ENCODE measurements around the gene HEXB.

The HEXB gene

DNA sequence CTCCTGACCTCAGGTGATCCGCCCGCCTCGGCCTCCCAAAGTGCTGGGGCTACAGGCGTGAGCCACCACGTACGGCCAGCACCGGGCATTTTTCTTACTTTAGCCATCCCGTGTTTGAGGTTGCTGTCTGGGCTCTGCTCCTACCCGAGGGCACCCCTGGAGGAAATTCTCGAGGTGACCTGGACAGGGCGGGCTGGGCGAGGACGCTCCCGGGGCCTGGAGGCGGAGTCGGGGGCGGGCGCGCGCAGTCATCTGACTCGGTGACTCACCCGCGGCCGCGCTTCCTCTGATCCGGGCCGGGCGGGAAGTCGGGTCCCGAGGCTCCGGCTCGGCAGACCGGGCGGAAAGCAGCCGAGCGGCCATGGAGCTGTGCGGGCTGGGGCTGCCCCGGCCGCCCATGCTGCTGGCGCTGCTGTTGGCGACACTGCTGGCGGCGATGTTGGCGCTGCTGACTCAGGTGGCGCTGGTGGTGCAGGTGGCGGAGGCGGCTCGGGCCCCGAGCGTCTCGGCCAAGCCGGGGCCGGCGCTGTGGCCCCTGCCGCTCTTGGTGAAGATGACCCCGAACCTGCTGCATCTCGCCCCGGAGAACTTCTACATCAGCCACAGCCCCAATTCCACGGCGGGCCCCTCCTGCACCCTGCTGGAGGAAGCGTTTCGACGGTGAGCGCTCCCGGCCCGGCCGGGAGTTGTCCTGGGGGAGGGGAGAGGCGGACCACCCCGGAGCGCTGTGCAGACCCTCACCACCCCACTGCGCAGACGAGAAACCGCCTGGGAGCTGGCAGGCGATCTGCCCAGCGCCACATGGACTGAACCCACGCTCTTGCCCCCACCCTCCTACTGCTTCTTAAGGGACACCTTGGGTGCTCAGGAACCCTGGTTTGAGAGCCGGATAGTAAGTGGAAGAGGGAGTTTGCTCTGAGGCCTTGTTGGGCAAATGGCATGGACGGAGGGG lies at the start of gene HEXB:
Gene HEXB (plus strand): TSS at position 334 of the 952 bp plus-strand sequence. CDS start 28 bp downstream, at position 362.
- peak; percentile 25 for DNase-seq

DNA sequence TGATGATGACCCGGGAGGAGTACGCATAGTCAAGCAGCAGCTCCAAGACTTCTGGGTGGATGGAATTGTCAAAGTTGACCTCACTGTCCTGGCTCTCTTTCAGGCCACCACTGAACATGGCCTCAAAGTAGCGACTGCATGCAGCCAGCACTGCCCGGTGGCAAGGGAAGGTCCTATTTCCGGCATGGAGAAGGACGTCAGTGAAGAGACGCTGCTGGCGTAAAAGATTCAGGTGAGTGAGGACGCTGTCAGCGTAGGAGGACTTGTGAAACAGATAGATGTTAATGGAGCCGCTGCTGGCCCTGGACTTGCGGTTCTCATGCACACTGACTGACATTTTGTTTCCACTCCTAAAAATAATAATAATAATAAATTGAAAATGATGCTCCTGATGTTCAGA lies 48.9 kb upstream of the HEXB start:
- no peak for DNase-seq

DNA sequence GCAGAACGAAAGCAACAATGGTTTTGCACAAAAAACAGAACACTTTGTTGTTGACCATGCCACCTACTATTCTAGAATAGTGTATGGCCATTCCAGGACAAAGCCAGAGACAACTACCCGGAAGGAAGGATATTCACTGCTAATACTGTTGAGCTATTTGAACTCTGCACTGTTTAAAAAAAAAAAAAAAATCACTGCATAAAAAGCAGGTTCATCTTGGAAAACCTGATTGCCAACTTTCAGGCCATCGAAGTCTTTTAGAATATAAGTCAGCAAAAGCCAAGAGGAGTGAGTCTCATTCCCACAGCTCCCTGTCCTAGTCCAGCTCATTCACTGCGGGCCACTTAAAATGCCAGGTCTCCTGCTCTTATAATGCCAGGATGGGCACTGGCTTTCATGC lies 48.5 kb upstream of the HEXB start:
- DNase-seq = no peak

DNA sequence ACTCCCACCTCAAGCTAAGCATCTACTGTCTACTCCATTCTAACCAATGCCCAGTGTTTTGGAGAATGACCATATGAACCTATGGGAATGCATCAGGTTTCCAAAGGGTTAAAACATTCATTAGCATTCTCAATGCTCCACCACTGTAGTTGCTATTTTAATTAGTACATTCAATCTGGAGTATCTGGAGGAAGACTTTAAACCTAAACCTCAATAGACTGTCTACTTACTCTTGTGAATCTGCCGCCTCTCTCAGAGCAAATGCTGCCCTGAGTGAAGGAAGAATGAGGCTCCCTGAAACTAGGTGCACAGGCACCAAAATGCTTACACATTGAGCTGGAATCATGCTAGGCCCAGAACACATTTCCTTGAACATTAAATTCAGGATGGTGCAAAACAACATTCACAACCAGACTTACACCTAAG lies 46.5 kb upstream of the HEXB start:
- no peak for DNase-seq

DNA sequence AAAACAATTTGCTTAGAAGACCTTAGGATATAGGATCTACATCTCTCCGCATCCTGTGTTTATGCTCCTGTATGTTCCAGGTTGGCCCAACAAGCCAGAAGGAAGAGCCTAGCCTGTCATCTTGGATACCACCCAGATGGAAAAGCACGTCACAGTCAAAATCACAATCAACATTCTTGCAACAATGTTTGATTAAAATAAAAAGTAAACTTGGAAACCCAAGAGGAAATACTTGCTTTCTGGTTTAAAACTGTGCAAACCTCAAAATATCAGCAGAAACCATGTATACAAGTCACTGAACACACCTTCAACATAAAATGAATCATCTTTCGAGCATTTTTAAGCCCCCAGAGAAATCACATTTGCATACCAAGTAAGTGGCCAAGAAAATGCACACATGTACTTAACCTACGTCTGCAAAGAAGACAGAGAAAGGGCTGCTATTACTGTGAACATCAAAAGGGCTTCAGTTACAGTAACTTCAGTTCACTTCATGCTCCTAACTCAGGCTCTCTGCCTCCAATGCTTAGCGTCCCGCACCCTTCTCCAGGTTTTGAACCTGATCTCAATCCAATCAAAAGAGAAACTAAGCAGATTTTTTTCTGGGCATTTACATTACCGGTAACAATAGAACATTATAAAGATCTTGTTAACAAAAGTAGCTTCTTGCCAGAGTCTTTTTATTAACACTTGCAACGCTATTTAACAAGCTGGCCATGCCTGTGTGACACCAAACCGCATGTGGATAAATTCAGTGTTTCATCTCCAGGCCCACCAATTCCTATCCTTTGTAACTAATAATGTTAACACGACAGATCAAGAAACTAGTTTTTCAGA lies 45.8 kb upstream of the HEXB start:
- no peak for DNase-seq

DNA sequence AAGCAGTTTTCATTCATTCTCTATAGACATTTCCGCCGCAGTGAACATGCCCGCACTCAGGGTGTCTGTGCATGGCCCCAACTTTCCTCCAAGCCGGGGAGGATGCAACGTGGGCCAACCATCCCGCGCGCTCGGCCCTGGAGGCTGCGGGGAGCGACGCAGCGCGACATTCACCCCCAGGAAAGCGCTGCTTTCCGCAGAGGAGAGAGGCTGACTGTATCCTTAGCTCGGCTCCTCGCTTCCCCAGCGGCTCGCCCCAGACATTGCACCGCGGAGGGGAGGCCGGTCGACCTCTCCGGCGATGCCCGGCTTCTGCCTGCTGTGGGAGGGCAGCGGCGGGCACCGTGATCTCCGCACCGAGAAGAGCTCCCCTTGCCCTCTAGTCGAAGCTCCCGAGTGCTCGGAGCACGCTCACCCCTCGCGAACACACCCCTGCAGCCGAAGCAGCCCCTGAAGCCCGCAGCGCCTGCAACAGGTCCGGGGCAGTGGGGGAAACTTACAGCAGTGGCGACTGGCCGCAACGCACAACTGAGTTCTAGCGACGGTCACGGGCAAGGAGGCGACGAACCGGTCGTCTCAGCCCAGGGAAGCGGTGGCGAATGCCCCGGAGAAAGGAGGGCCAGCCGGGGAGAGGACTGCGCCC lies 45.1 kb upstream of the HEXB start:
- DNase-seq = no peak

DNA sequence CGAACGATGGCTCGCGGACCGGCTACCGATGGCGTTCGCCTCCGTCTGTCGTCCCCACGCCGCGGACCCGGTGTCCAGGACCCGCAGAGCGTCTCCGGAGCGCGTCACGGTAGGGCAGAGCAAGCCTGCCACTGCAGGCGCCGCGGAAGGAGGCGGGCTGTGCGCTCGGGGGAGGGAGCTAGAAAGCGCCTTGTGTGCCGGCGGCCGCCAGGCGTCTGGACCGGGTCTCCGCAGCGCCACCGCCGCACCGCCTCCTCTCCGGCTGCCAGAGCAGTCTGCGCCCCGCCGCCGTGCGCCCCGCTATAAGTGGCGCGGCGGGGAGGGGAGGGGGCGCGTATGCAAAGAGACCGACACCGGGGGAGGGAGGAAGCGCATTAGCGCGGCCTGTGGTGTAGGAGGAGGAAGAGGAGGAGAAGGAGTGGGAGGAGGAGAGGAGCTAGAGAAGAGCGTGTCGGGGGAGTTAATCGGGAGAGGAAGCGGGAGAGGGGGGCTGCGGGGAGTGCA lies 44.5 kb upstream of the HEXB start, which contains the start of gene ENC1:
Gene ENC1 (minus strand): TSS at position 279 of the 504 bp plus-strand sequence. CDS start 4,243 bp downstream, outside the sequence.
- DNase-seq = peak; percentile 62

DNA sequence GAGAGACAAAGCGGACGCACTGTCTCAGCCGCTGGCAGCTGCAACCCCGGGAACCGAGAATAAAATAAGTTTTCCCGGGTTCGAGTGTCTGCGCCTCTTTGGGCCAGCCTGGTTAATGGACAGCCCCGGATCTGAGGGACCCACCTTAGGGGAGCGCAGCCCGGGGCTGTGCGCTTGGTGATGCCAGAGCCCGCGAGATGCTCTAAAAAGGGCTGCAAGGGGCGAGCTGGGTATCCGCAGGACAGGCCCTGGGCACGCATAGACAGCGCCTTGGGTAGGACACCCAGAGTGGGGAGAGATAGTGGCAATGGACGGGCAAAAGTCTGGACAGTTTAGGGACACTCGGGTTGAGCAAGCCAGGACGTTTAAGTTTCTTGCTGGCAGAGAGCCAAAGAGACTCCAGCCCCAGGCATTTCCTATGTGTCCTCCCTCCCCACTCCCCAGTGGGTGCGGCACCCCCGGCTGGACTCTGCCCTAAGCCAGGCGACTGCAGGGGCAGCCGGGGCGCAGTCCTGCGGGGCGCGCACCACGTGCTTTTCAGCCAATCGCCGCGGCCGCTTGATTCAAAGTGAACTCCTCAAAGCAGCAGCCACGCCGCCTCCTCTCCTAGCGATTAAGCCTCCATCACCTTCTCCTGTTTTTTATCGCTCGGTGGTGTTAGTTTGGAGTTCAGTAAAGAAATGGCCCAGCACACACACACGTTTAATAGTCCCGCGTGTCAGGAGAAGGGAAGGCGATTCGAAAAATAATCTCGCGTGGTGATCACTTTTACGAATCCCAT lies 43.9 kb upstream of the HEXB start:
- no peak for DNase-seq

DNA sequence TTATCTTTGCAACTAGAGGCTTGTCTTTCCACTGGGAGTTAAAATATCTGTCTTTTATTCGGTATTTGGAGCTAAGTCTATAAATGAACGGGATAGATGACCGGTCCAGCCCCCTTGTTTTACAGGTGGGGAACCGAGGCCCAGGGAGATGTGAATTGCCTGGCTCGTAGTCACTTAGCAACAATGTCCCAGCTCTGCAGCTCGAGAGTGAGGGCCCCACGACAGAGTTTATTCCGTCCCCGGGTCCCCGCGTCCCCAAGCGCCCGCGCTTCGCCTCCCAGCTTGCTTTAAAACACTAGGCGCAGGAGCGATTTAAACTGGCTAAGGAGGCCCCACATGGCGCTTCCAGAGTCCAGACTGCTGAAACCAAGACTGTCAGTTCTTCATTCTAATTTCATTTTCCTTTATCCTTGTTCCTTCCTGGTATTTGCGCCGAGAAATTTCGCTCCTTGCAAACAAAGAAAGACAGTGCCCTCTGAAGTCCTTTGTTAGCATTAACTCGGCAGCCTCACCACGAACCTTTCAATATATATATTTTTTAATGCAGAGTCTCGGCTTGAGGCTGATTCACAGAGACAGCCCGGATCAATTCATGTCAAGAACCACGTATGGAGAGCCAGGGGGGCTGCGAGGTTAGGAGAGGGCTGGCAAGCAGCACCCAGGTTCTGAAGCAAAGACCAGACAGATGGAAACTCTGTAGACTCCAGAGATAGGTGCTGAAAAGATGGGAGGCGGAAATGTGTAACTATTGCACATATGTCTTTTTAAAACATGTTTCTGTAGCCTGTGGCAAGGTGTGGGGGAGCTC lies 43.1 kb upstream of the HEXB start:
- no peak for DNase-seq

DNA sequence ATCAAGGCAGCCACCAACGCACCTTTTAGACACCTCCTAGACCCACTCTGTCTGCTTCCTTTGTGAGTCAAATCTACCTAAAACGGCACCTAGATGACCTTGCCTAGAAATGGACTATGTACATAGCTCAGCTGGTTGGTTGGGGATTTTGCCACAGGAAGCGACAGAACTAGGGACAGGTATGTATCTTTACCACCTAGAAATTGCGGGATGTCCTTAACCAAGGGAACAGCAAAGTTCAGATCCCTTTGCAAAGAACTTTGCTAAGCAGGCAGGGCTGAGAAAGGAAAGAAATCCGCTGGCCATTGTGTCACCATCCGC lies 42.5 kb upstream of the HEXB start:
- no peak for DNase-seq

DNA sequence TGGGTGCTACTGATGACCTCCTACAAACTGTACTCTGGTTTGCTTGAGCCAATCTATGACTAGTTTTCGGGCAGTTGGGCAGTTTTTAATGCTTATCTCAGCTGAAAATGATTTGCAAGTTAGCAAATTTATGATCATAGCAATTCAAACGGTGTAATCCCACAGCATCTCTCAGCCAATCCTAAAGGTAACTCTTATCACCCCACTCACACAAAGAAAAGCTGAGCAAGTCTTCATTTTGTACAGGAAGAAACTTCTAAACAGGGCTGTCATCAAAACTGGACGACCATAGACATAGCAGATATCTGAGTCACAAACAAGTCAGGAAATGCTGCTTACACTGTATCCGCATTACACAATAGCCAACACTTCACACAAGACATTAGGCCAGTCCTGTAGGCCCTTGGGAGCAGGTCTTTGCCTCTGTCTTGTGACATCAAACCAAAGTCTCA lies 41.9 kb upstream of the HEXB start:
- no peak for DNase-seq

DNA sequence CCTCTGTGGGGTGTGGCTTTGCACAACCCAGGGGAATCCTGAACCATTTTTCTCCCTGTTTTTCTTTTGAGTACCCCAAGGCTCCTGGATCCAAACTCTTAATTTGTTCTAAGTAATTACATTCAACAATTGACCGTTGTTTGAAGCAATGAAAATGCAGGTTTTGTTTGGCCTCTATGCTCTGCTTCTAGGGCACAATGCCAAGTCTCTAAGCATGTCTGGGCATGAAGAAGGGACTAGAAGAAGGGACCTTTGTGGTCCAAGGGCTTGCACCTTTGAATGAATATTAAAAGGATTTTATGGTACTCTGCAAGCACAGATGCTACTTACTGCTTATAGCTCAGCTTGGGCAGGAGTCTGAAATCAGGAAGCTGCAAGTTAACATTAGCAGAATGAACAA lies 37.9 kb upstream of the HEXB start:
- DNase-seq = no peak

DNA sequence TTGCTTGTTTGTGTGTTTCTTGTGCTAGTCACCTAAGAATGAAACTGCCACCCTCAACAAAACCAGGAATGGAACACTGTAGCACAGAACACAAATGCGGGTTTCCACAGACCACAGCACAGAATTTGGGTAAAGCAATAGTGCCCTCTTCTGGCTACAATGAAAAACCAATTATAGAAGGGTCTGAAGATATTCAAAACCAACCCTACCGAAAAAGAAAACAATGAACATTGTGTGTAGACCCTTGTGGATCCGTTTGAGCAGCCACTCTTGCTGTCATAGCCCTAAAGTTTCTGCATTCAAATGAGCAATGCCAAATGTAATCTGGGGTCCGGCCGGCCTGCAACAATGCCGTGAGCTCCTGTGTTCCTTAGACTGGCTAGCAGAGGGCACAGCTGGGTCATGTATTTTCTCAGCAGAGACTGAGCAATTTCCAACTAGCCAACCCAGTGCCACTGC lies 36.2 kb upstream of the HEXB start:
- DNase-seq = no peak

DNA sequence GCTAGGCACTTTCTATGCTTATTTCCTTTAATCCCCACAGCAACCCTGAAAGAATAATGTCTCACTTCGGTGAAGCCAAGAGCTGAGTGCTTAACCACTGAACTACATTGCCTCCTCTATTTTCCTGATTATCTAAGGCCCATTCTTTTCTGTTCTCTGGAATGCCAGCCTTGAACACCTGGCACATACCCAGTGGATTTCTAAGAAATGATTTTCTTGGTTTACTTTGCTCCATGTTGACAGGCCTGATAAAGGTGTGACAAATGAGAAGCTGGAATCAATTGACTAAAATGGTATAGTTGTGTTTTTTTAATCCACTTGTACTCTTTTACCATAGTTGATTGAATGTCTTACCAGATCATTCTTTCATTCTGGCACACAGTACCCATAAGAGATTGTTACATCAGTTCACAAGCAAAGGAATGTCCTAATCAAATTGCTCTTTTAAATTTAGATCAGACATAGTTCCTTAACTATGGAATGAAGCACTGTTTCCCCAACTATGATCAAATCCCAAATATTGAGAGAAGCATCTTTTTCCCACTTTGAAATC lies 35.5 kb upstream of the HEXB start:
- DNase-seq = no peak

DNA sequence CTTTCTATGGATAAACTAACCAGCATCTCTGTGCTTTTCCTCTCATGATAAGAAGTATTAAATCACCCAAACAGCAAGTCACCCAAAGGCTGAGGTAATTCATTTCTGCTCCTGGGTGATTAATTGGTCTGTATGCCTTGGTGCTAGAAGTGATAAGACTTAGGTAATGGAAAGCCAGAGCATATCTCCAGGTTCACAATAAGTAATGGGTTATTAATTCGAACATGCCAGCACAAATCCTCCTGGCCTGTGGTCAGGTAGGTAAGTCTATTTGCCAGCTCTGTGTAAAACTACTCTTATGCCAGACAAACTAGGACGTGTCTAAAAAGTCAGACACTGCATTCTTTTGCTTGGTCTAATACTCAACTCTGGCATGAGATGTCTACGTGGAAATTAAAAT lies 33.3 kb upstream of the HEXB start:
- no peak for DNase-seq

DNA sequence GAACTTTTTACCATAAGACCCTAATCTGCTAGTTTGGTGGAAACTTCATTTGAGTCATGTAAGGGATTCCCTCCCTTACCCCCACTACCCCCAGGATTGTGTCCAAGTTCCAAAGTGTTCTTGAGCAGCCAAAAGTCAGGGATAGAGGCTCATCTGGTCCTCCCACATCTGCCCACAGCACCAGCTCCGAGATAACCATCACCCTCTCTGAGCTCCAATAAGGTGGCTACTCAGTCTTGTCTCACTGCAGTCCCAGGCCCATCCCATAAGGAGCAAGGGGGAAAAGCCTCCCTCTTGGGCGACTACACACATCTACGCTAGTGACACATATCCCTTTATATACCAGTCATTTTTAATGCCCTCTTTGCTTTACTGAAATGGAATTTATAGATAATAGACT lies 32.5 kb upstream of the HEXB start:
- DNase-seq = no peak

DNA sequence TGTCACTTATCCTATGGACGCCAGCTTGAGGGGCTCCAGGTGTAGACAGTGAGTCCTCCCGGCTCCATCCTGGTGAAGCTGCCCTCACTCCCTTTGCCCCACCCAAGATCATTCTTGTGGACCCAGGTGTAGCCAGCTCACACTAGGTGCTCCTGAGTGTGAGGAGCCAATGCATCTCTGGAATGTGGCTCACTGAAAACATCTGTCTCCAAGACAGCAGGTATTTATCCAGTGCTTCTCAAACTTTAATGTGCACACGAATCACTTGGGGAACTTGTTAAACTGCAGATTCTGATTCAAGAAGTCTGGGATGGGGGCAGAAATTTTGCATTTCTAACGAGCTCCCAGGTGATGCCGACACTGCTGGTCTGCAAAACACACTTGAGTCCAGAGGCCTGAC lies 31.0 kb upstream of the HEXB start:
- no peak for DNase-seq

DNA sequence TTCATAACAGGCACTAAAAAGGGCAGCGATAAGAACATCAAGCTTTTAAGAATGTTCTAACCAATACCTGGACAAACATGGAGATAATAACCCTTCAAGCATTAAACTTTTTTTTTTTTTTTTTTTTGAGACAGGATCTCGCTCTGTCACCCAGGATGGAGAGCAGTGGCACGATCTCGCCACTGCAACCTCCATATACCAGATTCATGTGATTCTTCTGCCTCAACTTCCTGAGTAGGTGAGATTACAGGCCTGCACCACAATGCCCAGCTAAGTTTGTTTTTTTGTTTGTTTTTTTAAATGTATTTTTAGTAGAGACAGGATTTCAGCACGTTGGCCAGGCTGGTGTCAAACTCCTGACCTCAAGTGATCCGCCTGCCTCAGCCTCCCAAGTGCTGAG lies 29.8 kb upstream of the HEXB start:
- no peak for DNase-seq

DNA sequence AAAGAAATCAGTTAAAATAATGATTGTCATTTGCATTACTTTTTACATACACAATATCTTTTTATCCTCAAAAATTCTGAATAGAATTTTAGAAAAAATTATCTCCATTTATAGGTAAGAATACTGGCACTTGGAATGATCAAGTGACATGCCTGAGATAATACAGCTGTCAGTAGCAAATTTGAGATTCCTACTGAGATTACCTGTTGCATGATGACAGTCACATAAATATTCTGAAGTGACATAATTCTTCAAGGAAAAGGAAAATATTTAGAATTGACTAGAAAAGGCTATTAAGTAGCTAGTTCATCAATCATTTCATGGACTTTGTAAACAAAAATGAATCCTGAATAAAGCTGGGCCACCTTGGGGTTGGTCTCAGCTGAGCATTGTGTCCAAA lies 29.3 kb upstream of the HEXB start:
- no peak for DNase-seq

DNA sequence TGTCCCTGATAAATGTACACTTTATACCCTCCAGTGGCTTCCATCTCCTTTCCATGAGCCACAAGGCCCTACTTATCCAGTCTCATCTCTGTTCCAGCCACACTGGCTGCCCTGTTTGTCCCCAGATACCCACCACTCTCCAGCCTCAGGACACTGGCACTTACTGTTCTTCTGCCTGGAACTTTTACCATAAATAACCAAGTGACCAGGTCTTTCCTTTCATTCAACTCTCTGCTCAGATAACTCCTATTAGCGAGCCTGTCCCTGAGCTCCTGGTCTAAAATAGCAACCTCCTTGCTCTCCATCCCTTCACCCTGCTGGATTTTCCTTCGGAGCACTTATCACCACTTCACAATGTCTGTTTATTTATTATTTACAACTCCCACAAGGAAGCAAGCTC lies 27.9 kb upstream of the HEXB start:
- no peak for DNase-seq

DNA sequence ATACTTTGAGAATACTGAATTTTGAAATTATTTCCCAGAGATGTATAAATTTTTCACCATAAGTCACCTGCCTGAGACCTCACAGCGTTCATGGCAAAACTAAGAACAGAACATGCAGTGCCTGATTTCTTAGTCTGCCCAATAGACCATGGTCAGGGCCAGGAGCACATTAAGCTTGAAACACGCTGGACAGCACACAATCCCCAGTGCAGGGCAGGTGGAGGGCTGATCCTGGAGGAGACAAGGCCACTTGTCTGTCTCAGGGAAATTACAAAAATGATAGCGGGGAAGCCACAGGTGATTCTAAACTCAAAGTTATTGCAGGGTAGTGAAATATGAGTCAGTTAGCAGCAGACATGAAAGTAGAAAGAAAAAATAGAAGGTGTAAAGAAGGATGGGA lies 25.9 kb upstream of the HEXB start:
- no peak for DNase-seq
